Naive B cell (primary cell): ENCODE measurements around the gene ATP6V0C. TPM values are rescaled to one million over a fixed set of nuclear protein-coding genes. Genes with fewer than 3 reads are reported as not detected.
A peak's percentile ranks its signal among the peaks of the same experiment; 100 is the strongest.

ENCODE experiments used
- ATAC-seq, 2 donors: fragments of 150-1000 bp; cut with Tn5 transposase; 2 replicates each; pipeline ENCODE4 v1.10.0; 2021; ENCODE audit warnings: low read depth in 2 of 2, mild to moderate bottlenecking in 2 of 2, moderate library complexity in 2 of 2
- DNase-seq: peaks from one replicate; pipeline ENCODE4 v3.0.0; 2022
- H3K27ac Mint-ChIP-seq, 6 donors: one replicate each; pipeline ENCODE4 v1.8.0; 2020 to 2022; ENCODE audit warnings: mild to moderate bottlenecking in 6 of 6, mixed read lengths in 6 of 6, moderate library complexity in 5 of 6, inconsistent platforms in 2 of 6
- H3K27me3 Mint-ChIP-seq, 3 donors: one replicate each; pipeline ENCODE4 v1.8.0; 2021 to 2022; ENCODE audit warnings: mixed read lengths in 3 of 3, mild to moderate bottlenecking in 1 of 3
- H3K36me3 Mint-ChIP-seq, 2 donors: one replicate each; pipeline ENCODE4 v1.8.0; 2020 to 2022; ENCODE audit warnings: mixed read lengths in 2 of 2, inconsistent platforms in 1 of 2, mild to moderate bottlenecking in 1 of 2
- H3K4me1 Mint-ChIP-seq, 3 donors: one replicate each; pipeline ENCODE4 v1.8.0; 2020 to 2022; ENCODE audit warnings: mixed read lengths in 3 of 3, inconsistent platforms in 1 of 3, mild to moderate bottlenecking in 1 of 3, moderate library complexity in 1 of 3
- H3K4me3 Mint-ChIP-seq, 8 donors: one replicate each; pipeline ENCODE4 v1.8.0; 2020 to 2022; ENCODE audit warnings: mild to moderate bottlenecking in 8 of 8, mixed read lengths in 8 of 8, moderate library complexity in 8 of 8, inconsistent platforms in 2 of 8
- H3K9me3 Mint-ChIP-seq, 7 donors: one replicate each; pipeline ENCODE4 v1.8.0; 2020 to 2022; ENCODE audit warnings: mixed read lengths in 7 of 7, mild to moderate bottlenecking in 5 of 7, inconsistent platforms in 2 of 7, moderate library complexity in 1 of 7
- polyA plus RNA-seq, 6 donors: library from polyadenylated mRNA; unstranded; fragments of 300-500 nt; fragmentation: Illumina TruSeq; gene quantifications; one replicate each; pipeline ENCODE4 v1.2.3, GENCODE V29; 2021; ENCODE audit warnings: low read depth in 6 of 6

ATP6V0C gene
- polyA plus RNA-seq, 6 donors from 2014 or later, result 75.4 to 114 (median 98.1) TPM

DNA sequence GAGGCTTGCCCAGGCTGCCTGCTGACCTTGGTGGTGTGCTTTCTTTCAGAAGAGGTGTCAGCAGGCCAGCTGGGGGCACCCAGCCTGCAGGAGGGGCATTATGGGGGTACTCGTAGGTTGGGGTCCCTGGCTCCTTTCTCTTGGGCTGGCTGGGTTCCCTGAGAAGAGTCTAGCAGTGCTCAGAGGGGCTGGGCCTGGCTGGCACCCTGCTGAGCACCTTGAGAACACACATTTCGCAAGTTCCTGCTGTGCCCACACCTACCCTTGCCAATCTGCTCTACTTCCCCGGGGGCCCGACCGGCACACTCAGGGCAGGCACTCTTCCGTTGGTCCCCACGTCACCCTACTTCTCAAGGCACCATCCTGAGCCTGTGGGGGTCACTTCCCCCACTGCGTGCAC is 12.4 kb downstream of the ATP6V0C start:
- no peak for ATAC-seq
- Mint-ChIP-seq H3K27me3 (no peaks in the 10 kb centered on the region), H3K27ac (peak overlapping the region in 2 of 6 donors; percentile 24 to 42), H3K4me1 (peaks cover 25 to 33% (median 31%) of the 10 kb centered on the region in 3 donors), H3K9me3 (peaks cover 0 to 2% (median 0%) of the 10 kb centered on the region in 7 donors), H3K4me3 (peak overlapping the region in 2 of 8 donors; percentile 29 to 30), H3K36me3 (peaks cover 7 to 18% of the 10 kb centered on the region in 2 donors)
- no peak for DNase-seq

GRCh38 chr16:2527071-2527783 is 13.5 kb downstream of the ATP6V0C start:
- H3K27ac Mint-ChIP-seq, result peak overlapping the region in 2 of 6 donors; percentile 66 to 79
- DNase-seq (peak; percentile 3), ATAC-seq (no peak)
- no peaks in the 10 kb centered on the region for H3K9me3 Mint-ChIP-seq
- no peaks in the 10 kb centered on the region for H3K27me3 Mint-ChIP-seq
- H3K4me1 Mint-ChIP-seq, result peaks cover 26 to 40% (median 29%) of the 10 kb centered on the region in 3 donors
- H3K36me3 Mint-ChIP-seq, result peaks cover 7 to 18% of the 10 kb centered on the region in 2 donors
- H3K4me3 Mint-ChIP-seq, result no peak overlapping the region

DNA sequence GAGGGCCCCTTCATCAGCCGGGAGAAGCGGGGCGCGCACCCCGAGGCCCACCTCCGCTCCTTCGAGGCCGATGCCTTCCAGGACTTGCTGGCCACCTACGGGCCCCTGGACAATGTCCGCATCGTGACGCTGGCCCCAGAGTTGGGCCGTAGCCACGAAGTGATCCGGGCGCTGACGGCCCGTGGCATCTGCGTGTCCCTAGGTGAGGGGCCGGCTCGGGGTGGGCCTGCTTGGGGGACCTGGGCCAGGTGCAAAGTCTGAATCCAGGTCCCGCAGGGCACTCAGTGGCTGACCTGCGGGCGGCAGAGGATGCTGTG is 14.0 kb downstream of the ATP6V0C start:
- DNase-seq, result no peak
- H3K4me1 Mint-ChIP-seq, result peaks cover 30 to 45% (median 32%) of the 10 kb centered on the region in 3 donors
- no peak overlapping the region for H3K27ac Mint-ChIP-seq
- no peaks in the 10 kb centered on the region for H3K27me3 Mint-ChIP-seq
- no peak for ATAC-seq
- peaks cover 7 to 18% of the 10 kb centered on the region in 2 donors for H3K36me3 Mint-ChIP-seq
- H3K9me3 Mint-ChIP-seq, result no peaks in the 10 kb centered on the region
- no peak overlapping the region for H3K4me3 Mint-ChIP-seq

GRCh38 chr16:2528161-2529060 is 14.7 kb downstream of the ATP6V0C start:
- peaks cover 33 to 48% (median 34%) of the 10 kb centered on the region in 3 donors for H3K4me1 Mint-ChIP-seq
- peaks cover 7 to 18% of the 10 kb centered on the region in 2 donors for H3K36me3 Mint-ChIP-seq
- no peaks in the 10 kb centered on the region for H3K9me3 Mint-ChIP-seq
- ATAC-seq, result no peak
- DNase-seq, result peak; percentile 9
- no peak overlapping the region for H3K4me3 Mint-ChIP-seq
- peak overlapping the region in 1 of 6 donors; percentile 53 for H3K27ac Mint-ChIP-seq
- no peaks in the 10 kb centered on the region for H3K27me3 Mint-ChIP-seq

- H3K4me3 Mint-ChIP-seq, result peak overlapping the region in 3 of 8 donors; percentile 16 to 70 (median 37)
- peak; percentile 14 for DNase-seq
Observed at GRCh38 chr16:2529061-2529931, 15.5 kb downstream of the ATP6V0C start.

GRCh38 chr16:2529961-2530628 is 16.3 kb downstream of the ATP6V0C start:
- no peaks in the 10 kb centered on the region for H3K27me3 Mint-ChIP-seq

More at GRCh38 chr16:2529061-2529931, 15.5 kb downstream of the ATP6V0C start:
- H3K4me1 Mint-ChIP-seq, result peaks cover 26 to 39% (median 33%) of the 10 kb centered on the region in 3 donors
- peaks cover 6 to 12% of the 10 kb centered on the region in 2 donors for H3K36me3 Mint-ChIP-seq
- peak overlapping the region in 4 of 6 donors; percentile 26 to 99 (median 80) for H3K27ac Mint-ChIP-seq
- ATAC-seq, result no peak
- no peaks in the 10 kb centered on the region for H3K27me3 Mint-ChIP-seq
- no peaks in the 10 kb centered on the region for H3K9me3 Mint-ChIP-seq

DNA sequence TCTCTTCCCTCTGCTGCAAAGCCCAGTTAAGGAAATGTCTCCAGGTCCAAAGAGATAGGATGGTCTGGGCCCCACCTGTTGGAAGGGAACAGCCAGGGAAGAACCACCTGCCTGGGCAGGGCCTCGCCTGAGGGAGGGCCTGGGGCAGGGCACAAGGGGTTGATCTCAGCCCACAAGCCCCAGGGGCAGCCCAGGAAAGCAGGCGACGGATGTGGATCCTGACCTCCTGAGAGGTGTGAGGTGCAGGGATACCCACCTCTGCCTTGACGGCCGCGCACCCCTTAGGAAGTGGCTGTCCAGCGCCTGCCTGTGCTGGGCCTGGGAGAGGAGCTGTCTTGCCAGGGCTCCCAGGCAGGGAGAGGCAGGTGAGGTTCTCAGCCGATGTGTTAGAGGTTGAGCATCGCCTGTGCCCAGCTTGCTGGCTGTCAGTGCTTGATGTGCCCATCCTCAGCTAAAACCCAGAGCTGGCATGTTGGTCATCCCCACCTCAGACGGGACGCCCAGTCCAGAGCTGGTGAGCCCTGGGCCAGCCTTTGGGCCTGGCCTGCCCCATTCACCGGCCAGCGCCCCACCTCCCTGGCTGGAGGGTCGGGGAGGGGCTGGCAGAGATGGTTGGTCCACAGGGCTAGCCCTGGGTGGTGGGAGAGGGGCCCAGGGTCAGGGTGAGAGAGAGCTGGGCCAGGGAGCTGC is 17.0 kb downstream of the ATP6V0C start:
- H3K27me3 Mint-ChIP-seq, result no peaks in the 10 kb centered on the region
- H3K9me3 Mint-ChIP-seq, result no peaks in the 10 kb centered on the region
- DNase-seq, result peak; percentile 8
- ATAC-seq, result no peak
- peaks cover 23 to 35% (median 28%) of the 10 kb centered on the region in 3 donors for H3K4me1 Mint-ChIP-seq
- peak overlapping the region; percentile 99 to 100 (median 100) for H3K27ac Mint-ChIP-seq
- H3K4me3 Mint-ChIP-seq, result peak overlapping the region in 6 of 8 donors; percentile 91 to 99 (median 97)
- H3K36me3 Mint-ChIP-seq, result peaks cover 0 to 7% of the 10 kb centered on the region in 2 donors

More at GRCh38 chr16:2529961-2530628, 16.3 kb downstream of the ATP6V0C start:
- no peak for ATAC-seq
- no peaks in the 10 kb centered on the region for H3K9me3 Mint-ChIP-seq
- peaks cover 0 to 7% of the 10 kb centered on the region in 2 donors for H3K36me3 Mint-ChIP-seq
- peak overlapping the region in 6 of 8 donors; percentile 16 to 99 (median 62) for H3K4me3 Mint-ChIP-seq
- H3K4me1 Mint-ChIP-seq, result peaks cover 23 to 35% (median 28%) of the 10 kb centered on the region in 3 donors
- peak; percentile 1 for DNase-seq
- H3K27ac Mint-ChIP-seq, result peak overlapping the region in 5 of 6 donors; percentile 90 to 99 (median 93)

DNA sequence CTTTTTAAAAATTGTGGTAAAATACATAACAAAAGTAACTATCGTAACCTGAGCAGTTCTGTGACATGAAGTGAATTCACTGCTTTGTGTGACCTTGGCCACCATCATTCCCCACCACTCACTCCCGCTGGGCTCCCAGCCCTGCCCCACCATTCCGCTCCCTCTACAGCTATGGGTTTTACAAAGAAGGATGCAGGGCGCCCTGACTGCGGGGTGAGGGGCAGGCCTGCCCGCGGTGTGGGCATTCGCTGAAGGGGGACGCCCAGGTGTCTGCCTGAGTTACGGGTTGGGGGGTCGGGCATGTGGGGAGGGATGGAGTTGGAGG is 17.6 kb downstream of the ATP6V0C start, which contains the start of gene CEMP1:
Gene CEMP1, minus strand, starts transcription at position 38 of the 325 bp plus-strand sequence. CDS start 335 bp downstream, outside the sequence.
- ATAC-seq (no peak), DNase-seq (no peak)
- H3K4me1 Mint-ChIP-seq, result peaks cover 21 to 31% (median 27%) of the 10 kb centered on the region in 3 donors
- no peaks in the 10 kb centered on the region for H3K27me3 Mint-ChIP-seq
- H3K36me3 Mint-ChIP-seq, result peaks cover 0 to 3% of the 10 kb centered on the region in 2 donors
- H3K27ac Mint-ChIP-seq, result peak within 1 kb of the TSS; percentile 99 to 100 (median 100)
- peak within 1 kb of the TSS; percentile 91 to 99 (median 97) for H3K4me3 Mint-ChIP-seq
- H3K9me3 Mint-ChIP-seq, result no peaks in the 10 kb centered on the region

GRCh38 chr16:2531696-2532493 is 18.1 kb downstream of the ATP6V0C start:
- peak; percentile 80 to 82 for ATAC-seq
- Mint-ChIP-seq H3K4me1 (peaks cover 23 to 34% (median 30%) of the 10 kb centered on the region in 3 donors), H3K4me3 (peak overlapping the region; percentile 91 to 99 (median 97)), H3K27me3 (no peaks in the 10 kb centered on the region), H3K9me3 (no peaks in the 10 kb centered on the region), H3K36me3 (no peaks in the 10 kb centered on the region), H3K27ac (peak overlapping the region; percentile 99 to 100 (median 100))
- DNase-seq, result peak; percentile 98

- peak overlapping the region; percentile 99 to 100 (median 100) for H3K27ac Mint-ChIP-seq
- H3K4me1 Mint-ChIP-seq, result peaks cover 27 to 35% (median 34%) of the 10 kb centered on the region in 3 donors
- peak; percentile 77 for DNase-seq
- peak overlapping the region; percentile 91 to 99 (median 97) for H3K4me3 Mint-ChIP-seq
- no peaks in the 10 kb centered on the region for H3K9me3 Mint-ChIP-seq
- H3K27me3 Mint-ChIP-seq, result no peaks in the 10 kb centered on the region
- no peaks in the 10 kb centered on the region for H3K36me3 Mint-ChIP-seq
- ATAC-seq, result peak; percentile 29 to 30
Observed at GRCh38 chr16:2532494-2533141, 18.9 kb downstream of the ATP6V0C start.
